ENCODE data around the gene LARP1B. TPM values are rescaled to one million over a fixed set of nuclear protein-coding genes. Genes with fewer than 3 reads are reported as not detected.

Gene LARP1B
- 10.7 to 17.2 TPM (median 12.0 TPM) in 5 replicates for total RNA-seq (2022; extraction: Qiagen RNA extraction)

GRCh38 chr4:128060699-128061565 is at the start of gene LARP1B:
TSS of gene LARP1B (plus strand) at chr4:128061312. CDS start at chr4:128074952, 13,640 bp downstream.

Other genes starting within 250 kb of the LARP1B start
- 13.2 to 17.2 TPM (median 14.6 TPM) in 5 replicates for gene PLK4, start 180.4 kb upstream of the LARP1B start, total RNA-seq (2022; extraction: Qiagen RNA extraction)
- gene MFSD8, start 96.1 kb upstream of the LARP1B start, total RNA-seq (2022; extraction: Qiagen RNA extraction) = 11.4 to 16.3 TPM (median 13.9 TPM) in 5 replicates
- 2.9 to 3.8 TPM (median 3.3 TPM) in 5 replicates for gene ABHD18, start 95.9 kb upstream of the LARP1B start, total RNA-seq (2022; extraction: Qiagen RNA extraction)
- 68.0 to 99.1 TPM (median 79.6 TPM) in 5 replicates for gene PGRMC2, start 226.5 kb downstream of the LARP1B start, total RNA-seq (2022; extraction: Qiagen RNA extraction)